ENCODE results near the gene PLCB3. TPM values are rescaled to one million over a fixed set of nuclear protein-coding genes. Genes with fewer than 3 reads are reported as not detected.
A peak's percentile ranks its signal among the peaks of the same experiment; 100 is the strongest.

The PLCB3 gene
- total and polyA plus RNA-seq, 2 of the 13 experiments (the other 11 are each of a cell fraction or from before 2014, with no cell fraction given): 7.5 to 13.8 TPM

DNA sequence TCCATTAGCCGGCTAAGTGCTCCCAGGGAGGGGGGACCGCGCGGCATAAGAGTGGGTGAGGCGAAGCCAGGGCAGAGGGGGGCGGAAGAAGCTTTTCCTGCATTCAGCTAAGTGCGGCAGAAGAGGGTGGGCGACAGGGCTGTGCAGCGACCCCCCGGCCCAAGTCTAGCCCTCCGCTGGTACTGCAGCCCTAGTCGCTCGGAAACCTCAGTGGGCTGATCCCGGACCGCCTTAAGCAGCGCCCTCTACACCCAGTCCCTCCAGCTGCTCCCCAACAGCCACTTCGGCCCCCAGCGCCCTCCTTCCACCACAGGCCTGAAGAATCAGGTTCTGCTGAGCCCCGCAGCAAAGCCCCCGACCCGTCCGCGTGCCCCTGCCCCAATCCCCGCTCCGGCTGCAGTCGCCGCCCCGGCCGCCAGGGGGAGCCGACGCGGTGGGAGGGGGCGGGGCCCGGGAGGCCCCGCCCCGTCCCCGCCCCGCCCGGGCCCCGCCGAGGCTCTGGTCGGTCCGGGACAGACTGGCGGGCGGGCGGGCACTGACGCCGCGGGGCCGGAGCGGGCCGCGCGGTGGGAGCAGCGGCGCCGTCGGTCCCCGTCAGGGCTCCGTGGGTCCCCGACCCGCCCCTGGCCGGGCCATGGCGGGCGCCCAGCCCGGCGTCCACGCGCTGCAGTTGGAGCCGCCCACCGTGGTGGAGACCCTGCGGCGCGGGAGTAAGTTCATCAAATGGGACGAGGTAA is at the start of gene PLCB3 (continued):
- TF ChIP-seq, protein P1, sequence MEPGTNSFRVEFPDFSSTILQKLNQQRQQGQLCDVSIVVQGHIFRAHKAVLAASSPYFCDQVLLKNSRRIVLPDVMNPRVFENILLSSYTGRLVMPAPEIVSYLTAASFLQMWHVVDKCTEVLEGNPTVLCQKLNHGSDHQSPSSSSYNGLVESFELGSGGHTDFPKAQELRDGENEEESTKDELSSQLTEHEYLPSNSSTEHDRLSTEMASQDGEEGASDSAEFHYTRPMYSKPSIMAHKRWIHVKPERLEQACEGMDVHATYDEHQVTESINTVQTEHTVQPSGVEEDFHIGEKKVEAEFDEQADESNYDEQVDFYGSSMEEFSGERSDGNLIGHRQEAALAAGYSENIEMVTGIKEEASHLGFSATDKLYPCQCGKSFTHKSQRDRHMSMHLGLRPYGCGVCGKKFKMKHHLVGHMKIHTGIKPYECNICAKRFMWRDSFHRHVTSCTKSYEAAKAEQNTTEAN (CRISPR knock-in tag; conservative IDR thresholded peaks at IDR 0.05): no peak
- TF ChIP-seq, protein P2, sequence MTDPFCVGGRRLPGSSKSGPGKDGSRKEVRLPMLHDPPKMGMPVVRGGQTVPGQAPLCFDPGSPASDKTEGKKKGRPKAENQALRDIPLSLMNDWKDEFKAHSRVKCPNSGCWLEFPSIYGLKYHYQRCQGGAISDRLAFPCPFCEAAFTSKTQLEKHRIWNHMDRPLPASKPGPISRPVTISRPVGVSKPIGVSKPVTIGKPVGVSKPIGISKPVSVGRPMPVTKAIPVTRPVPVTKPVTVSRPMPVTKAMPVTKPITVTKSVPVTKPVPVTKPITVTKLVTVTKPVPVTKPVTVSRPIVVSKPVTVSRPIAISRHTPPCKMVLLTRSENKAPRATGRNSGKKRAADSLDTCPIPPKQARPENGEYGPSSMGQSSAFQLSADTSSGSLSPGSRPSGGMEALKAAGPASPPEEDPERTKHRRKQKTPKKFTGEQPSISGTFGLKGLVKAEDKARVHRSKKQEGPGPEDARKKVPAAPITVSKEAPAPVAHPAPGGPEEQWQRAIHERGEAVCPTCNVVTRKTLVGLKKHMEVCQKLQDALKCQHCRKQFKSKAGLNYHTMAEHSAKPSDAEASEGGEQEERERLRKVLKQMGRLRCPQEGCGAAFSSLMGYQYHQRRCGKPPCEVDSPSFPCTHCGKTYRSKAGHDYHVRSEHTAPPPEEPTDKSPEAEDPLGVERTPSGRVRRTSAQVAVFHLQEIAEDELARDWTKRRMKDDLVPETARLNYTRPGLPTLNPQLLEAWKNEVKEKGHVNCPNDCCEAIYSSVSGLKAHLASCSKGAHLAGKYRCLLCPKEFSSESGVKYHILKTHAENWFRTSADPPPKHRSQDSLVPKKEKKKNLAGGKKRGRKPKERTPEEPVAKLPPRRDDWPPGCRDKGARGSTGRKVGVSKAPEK (CRISPR knock-in tag; IDR thresholded peaks at IDR 0.05; ENCODE audit: borderline replicate concordance): no peak
- TF ChIP-seq ZNF326 (CRISPR knock-in tag; IDR thresholded peaks at IDR 0.05; ENCODE audit: borderline replicate concordance) (no peak), BCL6 (CRISPR knock-in tag; IDR thresholded peaks at IDR 0.05) (no peak), TBX2 (CRISPR knock-in tag; IDR thresholded peaks at IDR 0.05; ENCODE audit: borderline replicate concordance) (no peak), SRSF9 (IDR thresholded peaks at IDR 0.05; ENCODE audit: borderline replicate concordance, insufficient read depth, low read depth, low read length, poor library complexity, severe bottlenecking) (no peak), ZNF354B (CRISPR knock-in tag; IDR thresholded peaks at IDR 0.05) (no peak), PAX8 (CRISPR knock-in tag; IDR thresholded peaks at IDR 0.05; ENCODE audit: borderline replicate concordance) (no peak), ZNF878 (CRISPR knock-in tag; IDR thresholded peaks at IDR 0.05) (no peak), ZNF652 (CRISPR knock-in tag; IDR thresholded peaks at IDR 0.05; ENCODE audit: borderline replicate concordance, low read depth) (no peak), RBM39 (IDR thresholded peaks at IDR 0.05; ENCODE audit: low read depth, low read length, poor library complexity, severe bottlenecking) (no peak), GATA4 (IDR thresholded peaks at IDR 0.05; ENCODE audit: borderline replicate concordance, low read depth) (no peak), ZNF296 (CRISPR knock-in tag; conservative IDR thresholded peaks at IDR 0.05) (no peak), ZNF589 (CRISPR knock-in tag; conservative IDR thresholded peaks at IDR 0.05) (no peak), ZBTB7B (CRISPR knock-in tag; IDR thresholded peaks at IDR 0.05) (no peak; the same call in 1 of the 2 replicates)
- TF ChIP-seq, protein P3, sequence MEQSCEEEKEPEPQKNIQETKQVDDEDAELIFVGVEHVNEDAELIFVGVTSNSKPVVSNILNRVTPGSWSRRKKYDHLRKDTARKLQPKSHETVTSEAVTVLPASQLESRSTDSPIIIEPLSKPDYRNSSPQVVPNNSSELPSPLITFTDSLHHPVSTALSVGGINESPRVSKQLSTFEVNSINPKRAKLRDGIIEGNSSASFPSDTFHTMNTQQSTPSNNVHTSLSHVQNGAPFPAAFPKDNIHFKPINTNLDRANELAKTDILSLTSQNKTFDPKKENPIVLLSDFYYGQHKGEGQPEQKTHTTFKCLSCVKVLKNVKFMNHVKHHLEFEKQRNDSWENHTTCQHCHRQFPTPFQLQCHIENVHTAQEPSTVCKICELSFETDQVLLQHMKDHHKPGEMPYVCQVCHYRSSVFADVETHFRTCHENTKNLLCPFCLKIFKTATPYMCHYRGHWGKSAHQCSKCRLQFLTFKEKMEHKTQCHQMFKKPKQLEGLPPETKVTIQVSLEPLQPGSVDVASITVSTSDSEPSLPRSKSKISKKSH (CRISPR knock-in tag; IDR thresholded peaks at IDR 0.05; ENCODE audit: borderline replicate concordance): 0 out of 2 replicates have a peak, but pooled peaks have one; percentile 45
- TF ChIP-seq, protein P4, sequence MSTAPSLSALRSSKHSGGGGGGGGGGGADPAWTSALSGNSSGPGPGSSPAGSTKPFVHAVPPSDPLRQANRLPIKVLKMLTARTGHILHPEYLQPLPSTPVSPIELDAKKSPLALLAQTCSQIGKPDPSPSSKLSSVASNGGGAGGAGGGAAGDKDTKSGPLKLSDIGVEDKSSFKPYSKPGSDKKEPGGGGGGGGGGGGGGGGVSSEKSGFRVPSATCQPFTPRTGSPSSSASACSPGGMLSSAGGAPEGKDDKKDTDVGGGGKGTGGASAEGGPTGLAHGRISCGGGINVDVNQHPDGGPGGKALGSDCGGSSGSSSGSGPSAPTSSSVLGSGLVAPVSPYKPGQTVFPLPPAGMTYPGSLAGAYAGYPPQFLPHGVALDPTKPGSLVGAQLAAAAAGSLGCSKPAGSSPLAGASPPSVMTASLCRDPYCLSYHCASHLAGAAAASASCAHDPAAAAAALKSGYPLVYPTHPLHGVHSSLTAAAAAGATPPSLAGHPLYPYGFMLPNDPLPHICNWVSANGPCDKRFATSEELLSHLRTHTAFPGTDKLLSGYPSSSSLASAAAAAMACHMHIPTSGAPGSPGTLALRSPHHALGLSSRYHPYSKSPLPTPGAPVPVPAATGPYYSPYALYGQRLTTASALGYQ (CRISPR knock-in tag; IDR thresholded peaks at IDR 0.05): no peak
- TF ChIP-seq, protein P5, sequence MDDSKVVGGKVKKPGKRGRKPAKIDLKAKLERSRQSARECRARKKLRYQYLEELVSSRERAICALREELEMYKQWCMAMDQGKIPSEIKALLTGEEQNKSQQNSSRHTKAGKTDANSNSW (CRISPR knock-in tag; IDR thresholded peaks at IDR 0.05; ENCODE audit: borderline replicate concordance): no peak
- TF ChIP-seq, protein P6, sequence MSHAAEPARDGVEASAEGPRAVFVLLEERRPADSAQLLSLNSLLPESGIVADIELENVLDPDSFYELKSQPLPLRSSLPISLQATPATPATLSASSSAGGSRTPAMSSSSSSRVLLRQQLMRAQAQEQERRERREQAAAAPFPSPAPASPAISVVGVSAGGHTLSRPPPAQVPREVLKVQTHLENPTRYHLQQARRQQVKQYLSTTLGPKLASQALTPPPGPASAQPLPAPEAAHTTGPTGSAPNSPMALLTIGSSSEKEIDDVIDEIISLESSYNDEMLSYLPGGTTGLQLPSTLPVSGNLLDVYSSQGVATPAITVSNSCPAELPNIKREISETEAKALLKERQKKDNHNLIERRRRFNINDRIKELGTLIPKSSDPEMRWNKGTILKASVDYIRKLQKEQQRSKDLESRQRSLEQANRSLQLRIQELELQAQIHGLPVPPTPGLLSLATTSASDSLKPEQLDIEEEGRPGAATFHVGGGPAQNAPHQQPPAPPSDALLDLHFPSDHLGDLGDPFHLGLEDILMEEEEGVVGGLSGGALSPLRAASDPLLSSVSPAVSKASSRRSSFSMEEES (CRISPR knock-in tag; IDR thresholded peaks at IDR 0.05): no peak
